Keratinocyte (primary cell): ENCODE data around the gene ARID5B. TPM values are rescaled to one million over a fixed set of nuclear protein-coding genes. Genes with fewer than 3 reads are reported as not detected.

Experiments
- DNase-seq: peaks from one replicate; pipeline ENCODE4 v3.0.0-alpha.2; 2011; ENCODE audit warnings: low read depth, missing footprints, low spot score
- FAIRE-seq: peaks from 2 replicates; lab custom pipeline; 2011; peaks lifted over from hg19 to GRCh38; lab: Jason Lieb, UNC
- H2AFZ ChIP-seq: 2 replicates; pipeline ENCODE4 v1.6.0; 2012; ENCODE audit warnings: low read length, control low read depth, inconsistent platforms; ENCODE audit not compliant: control insufficient read depth
- H3K27ac ChIP-seq: 2 replicates; pipeline ENCODE4 v1.5.1; 2011; ENCODE audit warnings: low read length; ENCODE audit not compliant: control insufficient read depth, insufficient read depth
- H3K27me3 ChIP-seq: 3 replicates; pipeline ENCODE4 v1.6.0; 2011; ENCODE audit warnings: low read length; ENCODE audit not compliant: control insufficient read depth, insufficient read depth; ENCODE audit errors: extremely low read depth
- H3K36me3 ChIP-seq, 2 experiments: 2 replicates in 1 of 2; 3 replicates in 1 of 2; pipeline ENCODE4 v1.5.1; 2011; ENCODE audit warnings: low read length in 2 of 2, mild to moderate bottlenecking in 1 of 2; ENCODE audit not compliant: control insufficient read depth in 2 of 2, insufficient read depth in 2 of 2; ENCODE audit errors: extremely low read depth in 1 of 2
- H3K4me1 ChIP-seq: 3 replicates; pipeline ENCODE4 v1.5.1; 2011; ENCODE audit warnings: low read length; ENCODE audit not compliant: control insufficient read depth, insufficient read depth; ENCODE audit errors: extremely low read depth
- H3K4me2 ChIP-seq: 3 replicates; pipeline ENCODE4 v1.6.0; 2011; ENCODE audit warnings: low read depth, low read length; ENCODE audit not compliant: control insufficient read depth, insufficient read depth; ENCODE audit errors: extremely low read depth
- H3K4me3 ChIP-seq, 3 experiments: fragments of 200-600 bp in 1 of 3; sonication (generic) in 1 of 3; 2 replicates in 2 of 3; 3 replicates in 1 of 3; pipeline ENCODE4 v1.5.1; 2011 to 2016; ENCODE audit warnings: low read length in 3 of 3, mild to moderate bottlenecking in 3 of 3, control low read depth in 2 of 3, inconsistent platforms in 1 of 3, low read depth in 1 of 3, mixed read lengths in 1 of 3, mixed run types in 1 of 3, moderate library complexity in 1 of 3; ENCODE audit not compliant: control insufficient read depth in 2 of 3, insufficient read depth in 2 of 3; ENCODE audit errors: extremely low read depth in 1 of 3
- H3K79me2 ChIP-seq: 2 replicates; pipeline ENCODE4 v1.6.0; 2012; ENCODE audit warnings: low read length; ENCODE audit not compliant: control insufficient read depth, insufficient read depth
- H3K9ac ChIP-seq: 3 replicates; pipeline ENCODE4 v1.6.0; 2011; ENCODE audit warnings: low read length; ENCODE audit not compliant: control insufficient read depth, insufficient read depth; ENCODE audit errors: extremely low read depth
- H3K9me1 ChIP-seq: 3 replicates; pipeline ENCODE4 v1.6.0; 2011; ENCODE audit warnings: low read length; ENCODE audit not compliant: control insufficient read depth, insufficient read depth; ENCODE audit errors: extremely low read depth
- H3K9me3 ChIP-seq: 2 replicates; pipeline ENCODE4 v1.5.1; 2012; ENCODE audit warnings: low read depth, low read length; ENCODE audit not compliant: control insufficient read depth
- H4K20me1 ChIP-seq: 3 replicates; pipeline ENCODE4 v1.6.0; 2011; ENCODE audit warnings: low read length; ENCODE audit not compliant: control insufficient read depth, insufficient read depth; ENCODE audit errors: extremely low read depth
- CTCF ChIP-seq, 3 experiments: IDR thresholded peaks in 1 of 3; conservative IDR thresholded peaks in 1 of 3; optimal IDR thresholded peaks in 1 of 3; 2 replicates in 2 of 3; 3 replicates in 1 of 3; pipeline versions ENCODE3 to v1.5.1; 2011; ENCODE audit warnings: low read length in 3 of 3, mild to moderate bottlenecking in 3 of 3, moderate library complexity in 2 of 3, control low read depth in 1 of 3, inconsistent platforms in 1 of 3; ENCODE audit not compliant: insufficient read depth in 2 of 3; ENCODE audit errors: extremely low read depth in 1 of 3
- EZH2 ChIP-seq: IDR thresholded peaks from one replicate; pipeline ENCODE4 v1.6.1; 2012; ENCODE audit warnings: inconsistent platforms, mild to moderate bottlenecking, low read length, moderate library complexity
- dilution Hi-C: fragments of 300-500 bp; cut with MboI; formaldehyde crosslinking; loops from one replicate; pipeline ENCODE4 v1.7.0; 2020; ENCODE audit warnings: low sequenced_read_pairs; ENCODE audit not compliant: extremely low pct_ligation_motif_present
- polyA plus RNA-seq, 5 experiments: library from polyadenylated mRNA; depleted of rRNA in 3 of 5; stranded (reverse) in 3 of 5; stranded (forward) in 1 of 5; unstranded in 1 of 5; fragments of >200 nt; gene quantifications; 1 replicate in 1 of 5; 2 replicates in 3 of 5; 3 replicates in 1 of 5; pipeline versions ENCODE4 v1.2.1 to v1.2.3, GENCODE V29; 2011 to 2012; ENCODE audit warnings: missing spikeins in 2 of 5, low read depth in 1 of 5, low replicate concordance in 1 of 5

Gene ARID5B
- polyA plus RNA-seq, 1 donor (not counting 4 experiments of a cell fraction or from before 2014, with no cell fraction given): 7.0 TPM

DNA sequence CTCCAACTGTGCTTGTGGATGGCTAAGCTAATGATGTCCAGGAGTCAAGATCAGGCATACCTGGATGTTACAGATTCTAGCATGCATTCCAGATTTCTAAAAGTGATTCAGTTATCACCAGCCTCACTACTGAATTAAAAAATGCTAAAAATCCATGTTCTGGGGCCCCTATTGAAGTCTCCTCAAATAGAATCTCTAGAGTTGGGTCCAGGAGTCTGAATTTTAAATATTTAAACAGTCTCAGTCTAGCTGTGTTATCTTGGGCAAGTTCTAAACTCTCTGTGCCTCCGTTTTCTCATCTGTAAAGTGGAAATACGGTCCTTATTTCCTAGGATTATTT lies 5.0 kb downstream of the ARID5B start:
- Histone ChIP-seq H3K4me3 (no peak overlapping the region), H2AFZ (no peak overlapping the region), H3K36me3 (no peaks in the 10 kb centered on the region), H3K4me2 (no peak overlapping the region), H3K27ac (no peak overlapping the region), H4K20me1 (no peaks in the 10 kb centered on the region), H3K9me3 (no peaks in the 10 kb centered on the region), H3K9ac (no peak overlapping the region), H3K4me1 (peaks cover 6% of the 10 kb centered on the region), H3K27me3 (no peaks in the 10 kb centered on the region), H3K9me1 (no peaks in the 10 kb centered on the region), H3K79me2 (peaks cover 56% of the 10 kb centered on the region)
- dilution Hi-C loops: no loop called here
- FAIRE-seq (no peak), DNase-seq (no peak)
- no peak for TF ChIP-seq EZH2
- TF ChIP-seq CTCF (optimal IDR thresholded peaks at IDR 0.05 in 1 of 3, IDR thresholded peaks at IDR 0.05 in 1 of 3, conservative IDR thresholded peaks at IDR 0.05 in 1 of 3; ENCODE audit: extremely low read depth in 1 of 3, insufficient read depth in 2 of 3, low read length in 3 of 3): no peak

GRCh38 chr10:61907011-61907410 lies 5.5 kb downstream of the ARID5B start:
- no peaks in the 10 kb centered on the region for H4K20me1 ChIP-seq
- H3K9me3 ChIP-seq: no peaks in the 10 kb centered on the region
- TF ChIP-seq EZH2 (no peak), CTCF (optimal IDR thresholded peaks at IDR 0.05 in 1 of 3, IDR thresholded peaks at IDR 0.05 in 1 of 3, conservative IDR thresholded peaks at IDR 0.05 in 1 of 3; ENCODE audit: extremely low read depth in 1 of 3, insufficient read depth in 2 of 3, low read length in 3 of 3) (no peak)
- peaks cover 6% of the 10 kb centered on the region for H3K4me1 ChIP-seq
- dilution Hi-C loops: no loop called here
- no peak for FAIRE-seq
- no peaks in the 10 kb centered on the region for H3K36me3 ChIP-seq
- no peaks in the 10 kb centered on the region for H3K27me3 ChIP-seq
- peaks cover 58% of the 10 kb centered on the region for H3K79me2 ChIP-seq
- H3K4me3 ChIP-seq: no peak overlapping the region
- H2AFZ ChIP-seq: no peak overlapping the region
- H3K9ac ChIP-seq: no peak overlapping the region
- no peaks in the 10 kb centered on the region for H3K9me1 ChIP-seq
- no peak overlapping the region for H3K4me2 ChIP-seq
- H3K27ac ChIP-seq: no peak overlapping the region
- no peak for DNase-seq
